ACC112 (cell line): Measurements from ENCODE around the gene SUOX.
"Not testable (repeated sequence)": the region's sequence is repeated elsewhere in the genome, so short reads cannot be mapped to it uniquely, and the experiment has no call there.

Experiments used
- H2AFZ ChIP-seq: fragments of 200-600 bp; sonication (generic); one replicate; pipeline ENCODE4 v1.6.0; 2017; ENCODE audit warnings: antibody characterized with exemption, low read length; ENCODE audit not compliant: unreplicated experiment
- H3K27ac ChIP-seq: fragments of 200-600 bp; sonication (generic); 2 replicates; pipeline ENCODE4 v1.5.1; 2014; ENCODE audit warnings: low read depth, mild to moderate bottlenecking, antibody characterized with exemption, low read length, moderate library complexity
- H3K27me3 ChIP-seq: fragments of 200-600 bp; sonication (generic); 2 replicates; pipeline ENCODE4 v1.6.1; 2014; ENCODE audit warnings: mild to moderate bottlenecking, antibody characterized with exemption, low read length, moderate library complexity, mixed read lengths; ENCODE audit not compliant: insufficient read depth
- H3K36me3 ChIP-seq: fragments of 200-600 bp; sonication (generic); 2 replicates; pipeline ENCODE4 v1.6.1; 2016; ENCODE audit warnings: mild to moderate bottlenecking, antibody characterized with exemption, low read length, moderate library complexity, mixed read lengths; ENCODE audit not compliant: insufficient read depth
- H3K4me1 ChIP-seq: fragments of 200-600 bp; sonication (generic); one replicate; pipeline ENCODE4 v1.6.1; 2016; ENCODE audit warnings: low read length, mixed read lengths; ENCODE audit not compliant: insufficient read depth, unreplicated experiment, control insufficient read depth
- H3K4me3 ChIP-seq: fragments of 200-600 bp; sonication (generic); 2 replicates; pipeline ENCODE4 v1.5.1; 2014; ENCODE audit warnings: mild to moderate bottlenecking, low read depth, low read length
- H3K79me2 ChIP-seq: fragments of 200-600 bp; sonication (generic); one replicate; pipeline ENCODE4 v1.6.0; 2016; ENCODE audit warnings: low read length; ENCODE audit not compliant: control insufficient read depth, unreplicated experiment, insufficient read depth

The SUOX gene

DNA sequence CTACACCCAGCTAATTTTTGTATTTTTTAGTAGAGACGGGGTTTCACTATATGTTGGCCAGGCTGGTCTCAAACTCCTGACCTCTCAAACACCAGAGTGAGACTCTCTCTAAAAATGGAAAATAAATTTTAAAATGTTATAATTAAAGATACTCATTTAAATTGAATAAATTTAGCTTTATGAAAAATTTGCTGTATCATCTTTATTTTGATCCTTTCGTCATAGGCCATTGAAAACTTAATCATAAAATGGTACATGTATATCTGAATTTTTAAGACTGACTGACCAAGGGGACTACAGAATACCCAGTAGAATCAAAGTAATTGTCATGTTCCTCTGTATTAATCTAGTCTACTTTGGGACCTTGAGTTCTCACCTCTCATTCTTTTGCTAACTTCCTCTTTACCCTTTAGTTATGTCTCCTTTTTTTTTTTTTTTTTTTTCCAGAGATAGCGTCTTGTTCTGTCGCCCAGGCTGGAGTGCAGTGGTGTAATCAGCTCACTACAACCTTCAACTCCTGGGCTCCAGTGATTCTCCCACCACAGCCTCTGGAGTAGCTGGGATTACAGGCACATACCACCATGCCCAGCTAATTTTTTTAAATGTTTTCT, 13.7 kb upstream of the SUOX start:
- peaks cover 26% of the 10 kb centered on the region for H3K36me3 ChIP-seq
- no peak overlapping the region for H3K27ac ChIP-seq
- no peak overlapping the region for H2AFZ ChIP-seq
- H3K79me2 ChIP-seq = peaks cover 17% of the 10 kb centered on the region
- H3K4me3 ChIP-seq = no peak overlapping the region
- peaks cover 7% of the 10 kb centered on the region for H3K4me1 ChIP-seq
- H3K27me3 ChIP-seq = no peaks in the 10 kb centered on the region

GRCh38 chr12:55984861-55985260, 12.2 kb upstream of the SUOX start:
- H3K36me3 ChIP-seq = peaks cover 20% of the 10 kb centered on the region
- H3K27me3 ChIP-seq = no peaks in the 10 kb centered on the region
- no peak overlapping the region for H3K4me3 ChIP-seq
- no peak overlapping the region for H2AFZ ChIP-seq
- H3K79me2 ChIP-seq = peaks cover 8% of the 10 kb centered on the region
- no peak overlapping the region for H3K27ac ChIP-seq
- H3K4me1 ChIP-seq = peaks cover 7% of the 10 kb centered on the region

DNA sequence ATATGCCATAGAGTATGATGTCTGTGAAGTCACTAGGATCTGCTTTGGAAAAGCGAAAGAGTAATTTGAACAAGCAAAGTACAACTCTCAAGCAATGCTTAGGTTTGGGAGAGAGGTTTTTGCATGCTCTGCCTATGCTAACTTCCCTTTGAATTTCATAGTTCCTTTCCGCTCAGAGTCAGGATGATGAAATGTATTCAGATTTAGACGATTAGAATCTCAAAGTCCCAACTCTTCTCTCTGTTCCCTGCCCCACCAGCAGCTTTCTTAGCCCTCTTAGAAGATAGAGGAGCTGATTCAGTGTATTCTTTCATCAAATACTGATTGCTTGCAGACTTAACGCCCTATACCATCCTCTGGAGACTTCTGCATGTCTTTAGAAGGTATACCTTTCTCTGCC, 11.7 kb upstream of the SUOX start:
- Histone ChIP-seq H3K79me2 (peaks cover 8% of the 10 kb centered on the region), H3K4me1 (peaks cover 7% of the 10 kb centered on the region), H3K27me3 (no peaks in the 10 kb centered on the region), H3K4me3 (no peak overlapping the region), H3K36me3 (peaks cover 22% of the 10 kb centered on the region), H2AFZ (no peak overlapping the region), H3K27ac (no peak overlapping the region)

- H3K36me3 ChIP-seq = peaks cover 27% of the 10 kb centered on the region
- H3K27me3 ChIP-seq, H3K79me2 ChIP-seq, H3K4me3 ChIP-seq, H3K4me1 ChIP-seq, H2AFZ ChIP-seq, H3K27ac ChIP-seq: not testable (repeated sequence)
Observed at GRCh38 chr12:55985976-55986375, 11.1 kb upstream of the SUOX start.

DNA sequence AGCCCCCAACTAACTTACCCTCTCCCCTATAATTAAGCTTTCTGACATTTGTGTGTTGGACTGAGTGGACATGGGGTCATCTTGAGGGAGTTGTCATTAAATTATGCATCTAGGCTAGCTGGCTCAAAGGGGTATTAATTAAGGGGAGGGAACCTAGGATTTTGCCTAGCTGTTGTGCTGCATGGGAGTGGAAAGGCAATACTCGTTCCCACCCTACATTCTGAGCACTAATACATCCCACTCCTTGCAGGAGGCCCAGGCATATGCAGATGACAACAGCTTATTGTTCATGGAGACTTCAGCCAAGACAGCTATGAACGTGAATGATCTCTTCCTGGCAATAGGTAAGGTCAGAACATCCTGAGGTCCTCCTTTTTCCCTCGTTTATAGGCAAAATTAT, 6.0 kb upstream of the SUOX start:
- H3K27ac ChIP-seq = no peak overlapping the region
- no peaks in the 10 kb centered on the region for H3K79me2 ChIP-seq
- no peak overlapping the region for H2AFZ ChIP-seq
- no peaks in the 10 kb centered on the region for H3K27me3 ChIP-seq
- H3K36me3 ChIP-seq = peaks cover 19% of the 10 kb centered on the region
- no peaks in the 10 kb centered on the region for H3K4me1 ChIP-seq
- no peak overlapping the region for H3K4me3 ChIP-seq

- Histone ChIP-seq H3K79me2 (no peaks in the 10 kb centered on the region), H2AFZ (no peak overlapping the region), H3K4me3 (no peak overlapping the region), H3K27me3 (no peaks in the 10 kb centered on the region), H3K27ac (no peak overlapping the region), H3K36me3 (peaks cover 17% of the 10 kb centered on the region), H3K4me1 (no peaks in the 10 kb centered on the region)
Observed at GRCh38 chr12:55993230-55993853, 3.7 kb upstream of the SUOX start.

- H2AFZ ChIP-seq = no peak overlapping the region
- peaks cover 15% of the 10 kb centered on the region for H3K36me3 ChIP-seq
- no peaks in the 10 kb centered on the region for H3K79me2 ChIP-seq
- no peaks in the 10 kb centered on the region for H3K4me1 ChIP-seq
- no peaks in the 10 kb centered on the region for H3K27me3 ChIP-seq
- H3K4me3 ChIP-seq = no peak overlapping the region
- H3K27ac ChIP-seq = no peak overlapping the region
Observed at GRCh38 chr12:55995366-55995765, 1.7 kb upstream of the SUOX start.

DNA sequence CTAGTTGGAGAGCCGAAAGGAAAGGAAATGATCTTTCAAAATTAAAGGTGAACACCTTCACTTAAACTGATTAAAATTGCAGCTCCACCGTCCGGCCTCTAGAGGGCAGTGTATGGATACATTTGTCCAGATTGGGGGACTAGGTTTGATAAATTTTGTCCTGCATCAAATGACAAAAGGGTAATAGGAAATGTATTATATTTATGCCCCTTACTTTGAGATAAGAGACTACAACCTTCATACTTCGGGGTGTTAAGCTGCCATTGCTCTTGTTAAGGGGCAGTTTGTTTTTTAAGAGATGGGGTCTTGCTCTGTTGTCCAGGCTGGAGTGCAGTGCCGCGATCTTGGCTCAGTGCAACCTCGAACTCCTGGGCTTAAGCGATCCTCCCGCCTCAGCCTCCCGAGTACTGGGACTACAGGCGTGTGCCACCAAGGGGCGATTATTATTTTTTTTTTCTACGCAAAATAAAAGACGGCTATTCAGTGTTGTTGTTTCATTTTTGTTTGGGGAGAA, 818 bp upstream of the SUOX start:
- no peaks in the 10 kb centered on the region for H3K79me2 ChIP-seq
- peak overlapping the region; percentile 66 for H2AFZ ChIP-seq
- H3K27me3 ChIP-seq = no peaks in the 10 kb centered on the region
- peaks cover 6% of the 10 kb centered on the region; the same call in 1 of the 2 replicates for H3K36me3 ChIP-seq
- H3K4me1 ChIP-seq = no peaks in the 10 kb centered on the region
- peak overlapping the region; percentile 79 for H3K4me3 ChIP-seq
- peak overlapping the region; percentile 7; the same call in 1 of the 2 replicates for H3K27ac ChIP-seq

- Histone ChIP-seq H3K27ac (no peak overlapping the region), H2AFZ (no peak overlapping the region), H3K4me3 (peak overlapping the region; percentile 79), H3K36me3 (0 out of 2 replicates have a peak, but pooled peaks cover 4% of the 10 kb centered on the region), H3K79me2 (no peaks in the 10 kb centered on the region), H3K4me1 (no peaks in the 10 kb centered on the region), H3K27me3 (no peaks in the 10 kb centered on the region)
Observed at GRCh38 chr12:55997535-55997859, 421 bp downstream of the SUOX start.

GRCh38 chr12:55999522-55999921, 2.4 kb downstream of the SUOX start:
- not testable (repeated sequence) for H2AFZ ChIP-seq, H3K27ac ChIP-seq, H3K4me1 ChIP-seq, H3K36me3 ChIP-seq, H3K79me2 ChIP-seq, H3K4me3 ChIP-seq, H3K27me3 ChIP-seq

DNA sequence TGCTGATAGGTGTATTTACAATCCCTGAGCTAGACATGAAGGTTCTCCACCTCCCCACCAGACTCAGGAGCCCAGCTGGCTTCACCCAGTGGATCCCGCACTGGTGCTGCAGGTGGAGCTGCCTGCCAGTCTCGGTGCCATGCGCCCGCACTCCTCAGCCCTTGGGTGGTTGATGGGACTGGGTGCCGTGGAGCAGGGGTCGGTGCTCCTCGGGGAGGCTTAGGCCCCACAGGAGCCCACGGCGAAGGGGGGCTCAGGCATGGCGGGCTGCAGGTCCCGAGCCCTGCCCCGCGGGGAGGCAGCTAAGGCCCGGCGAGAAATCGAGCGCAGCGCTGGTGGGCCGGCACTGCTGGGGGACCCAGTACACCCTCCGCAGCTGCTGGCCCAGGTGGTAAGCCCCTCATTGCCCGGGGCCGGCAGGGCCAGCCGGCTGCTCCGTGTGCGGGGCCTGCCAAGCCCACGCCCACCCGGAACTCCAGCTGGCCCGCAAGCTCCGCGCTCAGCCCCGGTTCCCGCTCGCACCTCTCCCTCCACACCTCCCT, 3.0 kb downstream of the SUOX start:
- H3K4me1 ChIP-seq, H3K27ac ChIP-seq, H3K79me2 ChIP-seq, H3K27me3 ChIP-seq, H3K36me3 ChIP-seq, H3K4me3 ChIP-seq, H2AFZ ChIP-seq: not testable (repeated sequence)
